ENCODE results near the gene SLC17A6. TPM values are rescaled to one million over a fixed set of nuclear protein-coding genes. Genes with fewer than 3 reads are reported as not detected.

The SLC17A6 gene
- total RNA-seq, 1 experiment from 2014 or later, result not detected

GRCh38 chr11:22347857-22348487, 9.8 kb downstream of the SLC17A6 start:
- BruUV-seq (replicated peaks), result no TSS peak
- H3K27me3 ChIP-seq (ENCODE audit: insufficient read depth, low read length), result 0 out of 2 replicates have a peak, but pooled peaks cover 3% of the 10 kb centered on the region

More at GRCh38 chr11:22347857-22348487, 9.8 kb downstream of the SLC17A6 start:
- no peak for TF ChIP-seq EZH2phosphoT487 (IDR thresholded peaks at IDR 0.05; ENCODE audit: borderline replicate concordance)
- no peak for TF ChIP-seq ATF3 (IDR thresholded peaks at IDR 0.05)
- no peak for TF ChIP-seq TCF7L2 (IDR thresholded peaks at IDR 0.05; ENCODE audit: borderline replicate concordance, extremely low read depth, insufficient read depth, insufficient read length)
- no peak for TF ChIP-seq SIN3A (IDR thresholded peaks at IDR 0.05; ENCODE audit: low read depth)
- no peak for TF ChIP-seq CBX3 (IDR thresholded peaks at IDR 0.05; ENCODE audit: low read depth)
- TF ChIP-seq CTCF (IDR thresholded peaks at IDR 0.05 in 2 of 3, conservative IDR thresholded peaks at IDR 0.05 in 1 of 3; ENCODE audit: borderline replicate concordance in 1 of 3, insufficient read depth in 1 of 3, low read depth in 2 of 3, low read length in 2 of 3), result no peak
- no peak for TF ChIP-seq YY1 (IDR thresholded peaks at IDR 0.05; ENCODE audit: extremely low read depth, insufficient replicate concordance, low read depth, low read length)
- TF ChIP-seq FOSL1 (IDR thresholded peaks at IDR 0.05; ENCODE audit: low read depth), result no peak
- TF ChIP-seq POLR2AphosphoS5 (IDR thresholded peaks at IDR 0.05; ENCODE audit: low read depth, low read length), result no peak
- no peak for TF ChIP-seq REST (IDR thresholded peaks at IDR 0.05; ENCODE audit: low read depth)
- no peak for TF ChIP-seq ZFX (IDR thresholded peaks at IDR 0.05)
- no peak for TF ChIP-seq EZH2 (IDR thresholded peaks at IDR 0.05)
- no peak for TF ChIP-seq RAD21 (IDR thresholded peaks at IDR 0.05; ENCODE audit: low read depth)
- no peak for TF ChIP-seq CEBPB (IDR thresholded peaks at IDR 0.05; ENCODE audit: low read depth)
- TF ChIP-seq SP1 (IDR thresholded peaks at IDR 0.05; ENCODE audit: low read depth), result no peak
- H3K4me1 ChIP-seq (ENCODE audit: control insufficient read depth in 1 of 2, insufficient read depth in 2 of 2, low read length in 2 of 2), result no peaks in the 10 kb centered on the region
- no peak for DNase-seq (ENCODE audit: low read depth, low spot score)
- ChIA-PET RAD21 (ENCODE audit: low non-redundant PET in 1 of 2, low total read pairs in 2 of 2, uncharacterized antibody in 2 of 2, unreplicated experiment in 2 of 2) (no interaction called here), CTCF (no interaction called here), POLR2A (no interaction called here)
- no peaks in the 10 kb centered on the region for H4K20me1 ChIP-seq (ENCODE audit: insufficient read depth)
- no peak overlapping the region for H2AFZ ChIP-seq (ENCODE audit: low read depth, low read length, poor library complexity, severe bottlenecking)
- no peak overlapping the region for H3K4me3 ChIP-seq (replicated peaks in 1 of 2; ENCODE audit: low read depth in 1 of 2, low read length in 2 of 2)
- H3K9me2 ChIP-seq (ENCODE audit: insufficient read depth), result no peaks in the 10 kb centered on the region
- H3K79me2 ChIP-seq (ENCODE audit: insufficient read depth, low read length), result no peaks in the 10 kb centered on the region
- no peaks in the 10 kb centered on the region for H3K36me3 ChIP-seq (ENCODE audit: control insufficient read depth in 1 of 2, insufficient read depth in 2 of 2, low read length in 2 of 2)
- no peak overlapping the region for H3K4me2 ChIP-seq (ENCODE audit: low read length)
- H3K9ac ChIP-seq (ENCODE audit: low read length), result no peak overlapping the region
- no peak for ATAC-seq
- no peaks in the 10 kb centered on the region for H3K9me3 ChIP-seq (ENCODE audit: control insufficient read depth in 1 of 2, insufficient read depth in 1 of 2, low read depth in 1 of 2, low read length in 2 of 2)
- no peak overlapping the region for H3K27ac ChIP-seq (ENCODE audit: low read depth, low read length)
- intact Hi-C loops (cut with micrococcal nuclease), result no loop called here

Data from HCT116 (cell line).